NCI-H748 (cell line): ENCODE data around the gene VAMP7.
"Not testable (repeated sequence)": the region's sequence is repeated elsewhere in the genome, so short reads cannot be mapped to it uniquely, and the experiment has no call there.

Experiments
- DNase-seq: peaks from one replicate; lab custom pipeline; 2025; ENCODE audit not compliant: unreplicated experiment; lab: John Stamatoyannopoulos, UW

The VAMP7 gene

DNA sequence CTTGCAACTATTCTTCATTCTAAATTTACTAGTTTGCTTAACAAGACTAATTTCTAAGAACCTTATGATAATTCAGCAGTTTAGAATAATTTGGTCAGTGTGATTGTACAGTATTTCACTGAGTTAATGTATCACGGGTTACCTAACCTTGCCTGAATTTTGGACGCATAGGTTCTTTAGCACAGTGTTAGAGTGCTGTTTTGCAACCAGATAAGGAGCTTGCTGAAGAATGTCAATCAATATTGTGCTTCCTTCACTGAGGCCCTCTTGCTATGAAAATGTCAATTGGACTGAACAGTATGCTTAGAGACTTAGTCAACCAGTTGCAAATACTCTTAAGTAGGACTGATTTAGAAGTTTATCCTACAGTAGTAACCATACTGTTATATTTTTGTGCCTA, 19.6 kb downstream of the VAMP7 start:
- DNase-seq = no peak

DNA sequence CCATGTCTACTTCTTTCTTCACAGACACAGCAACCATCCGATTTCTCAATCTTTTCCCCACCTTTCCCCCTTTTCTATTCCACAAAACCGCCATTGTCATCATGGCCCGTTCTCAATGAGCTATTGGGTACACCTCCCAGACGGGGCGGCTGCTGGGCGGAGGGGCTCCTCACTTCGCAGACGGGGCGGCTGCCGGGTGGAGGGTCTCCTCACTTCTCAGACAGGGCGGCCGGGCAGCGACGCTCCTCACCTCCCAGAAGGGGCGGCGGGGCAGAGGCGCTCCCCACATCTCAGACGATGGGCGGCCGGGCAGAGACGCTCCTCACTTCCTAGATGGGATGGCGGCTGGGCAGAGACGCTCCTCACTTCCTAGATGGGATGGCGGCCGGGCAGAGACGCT, 26.5 kb downstream of the VAMP7 start:
- not testable (repeated sequence) for DNase-seq

DNA sequence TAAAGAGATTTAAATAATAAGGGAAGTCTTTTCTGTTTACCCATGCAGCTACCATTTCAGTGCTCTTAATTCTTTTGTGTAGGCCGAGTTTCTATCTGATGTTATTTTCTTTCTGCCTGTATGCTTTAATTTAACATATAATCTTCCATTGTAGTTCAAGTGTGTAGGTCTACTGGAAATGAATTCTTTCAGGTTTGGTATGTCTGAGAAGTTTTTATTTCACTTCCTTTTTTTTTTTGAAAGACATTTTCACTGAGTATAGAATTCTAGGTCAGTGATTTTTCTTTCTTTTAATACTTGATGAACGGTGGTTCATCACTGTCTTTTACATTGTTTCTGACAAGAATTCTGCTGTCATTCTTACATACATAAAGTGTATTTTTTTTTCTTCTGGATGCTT, 42.1 kb downstream of the VAMP7 start:
- no peak for DNase-seq

DNA sequence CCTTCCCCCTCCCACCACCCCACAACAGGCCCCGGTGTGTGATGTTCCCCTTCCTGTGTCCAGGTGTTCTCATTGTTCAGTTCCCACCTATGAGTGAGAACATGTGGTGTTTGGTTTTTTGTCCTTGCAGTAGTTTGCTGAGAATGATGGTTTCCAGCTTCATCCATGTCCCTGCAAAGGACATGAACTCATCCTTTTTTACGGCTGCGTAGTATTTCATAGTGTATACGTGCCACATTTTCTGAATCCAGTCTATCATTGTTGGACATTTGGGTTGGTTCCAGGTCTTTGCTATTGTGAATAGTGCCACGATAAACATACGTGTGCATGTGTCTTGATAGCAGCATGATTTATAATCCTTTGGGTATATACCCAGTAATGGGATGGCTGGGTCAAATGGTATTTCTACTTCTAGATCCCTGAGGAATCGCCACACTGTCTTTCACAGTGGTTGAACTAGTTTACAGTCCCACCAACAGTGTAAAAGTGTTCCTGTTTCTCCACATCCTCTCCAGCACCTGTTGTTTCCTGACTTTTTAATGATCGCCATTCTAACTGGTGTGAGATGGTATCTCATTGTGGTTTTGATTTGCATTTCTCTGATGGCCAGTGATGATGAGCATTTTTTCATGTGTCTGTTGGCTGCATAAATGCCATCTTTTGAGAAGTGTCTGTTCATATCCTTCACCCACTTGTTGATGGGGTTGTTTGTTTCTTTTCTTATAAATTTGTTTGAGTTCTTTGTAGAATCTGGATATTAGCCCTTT, 49.9 kb downstream of the VAMP7 start:
- DNase-seq = not testable (repeated sequence)

DNA sequence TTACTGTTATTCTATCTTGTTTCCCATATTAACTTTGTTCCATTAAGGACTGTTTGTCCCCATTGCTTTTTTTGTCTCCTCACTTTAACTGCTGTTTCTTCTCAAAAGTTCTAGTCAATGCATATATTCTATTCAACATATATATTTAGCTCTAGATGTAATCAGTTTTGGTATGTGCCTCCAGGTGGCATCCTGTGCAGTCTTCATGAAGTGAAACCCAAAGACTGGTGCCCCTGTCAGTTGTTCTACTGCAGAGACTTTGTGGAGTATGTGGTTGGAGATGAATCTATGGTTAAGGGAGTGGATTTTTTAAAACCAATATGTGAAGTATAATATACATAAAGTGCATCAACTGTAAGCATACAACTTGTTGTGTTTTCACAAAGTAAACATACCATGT, 57.0 kb downstream of the VAMP7 start:
- DNase-seq = no peak

DNA sequence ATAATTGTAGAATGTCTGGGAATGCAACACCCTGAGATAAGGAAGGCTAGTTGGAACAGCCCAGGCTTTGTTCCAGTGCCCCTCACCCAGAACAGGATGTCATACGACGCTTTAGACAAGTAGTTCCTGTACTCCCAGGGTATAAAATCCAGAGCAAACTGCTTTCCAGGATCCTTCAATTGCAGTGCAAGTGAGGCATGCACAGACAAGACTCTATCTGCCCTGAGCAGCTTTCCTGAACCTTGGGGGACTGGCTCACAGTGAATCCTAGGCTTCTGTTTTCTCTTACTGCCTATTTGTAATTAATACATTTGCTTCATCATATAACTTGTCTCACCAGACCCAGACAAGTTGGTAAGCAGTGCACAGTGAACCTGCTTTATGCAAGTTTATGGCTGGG, 68.0 kb downstream of the VAMP7 start:
- no peak for DNase-seq

DNA sequence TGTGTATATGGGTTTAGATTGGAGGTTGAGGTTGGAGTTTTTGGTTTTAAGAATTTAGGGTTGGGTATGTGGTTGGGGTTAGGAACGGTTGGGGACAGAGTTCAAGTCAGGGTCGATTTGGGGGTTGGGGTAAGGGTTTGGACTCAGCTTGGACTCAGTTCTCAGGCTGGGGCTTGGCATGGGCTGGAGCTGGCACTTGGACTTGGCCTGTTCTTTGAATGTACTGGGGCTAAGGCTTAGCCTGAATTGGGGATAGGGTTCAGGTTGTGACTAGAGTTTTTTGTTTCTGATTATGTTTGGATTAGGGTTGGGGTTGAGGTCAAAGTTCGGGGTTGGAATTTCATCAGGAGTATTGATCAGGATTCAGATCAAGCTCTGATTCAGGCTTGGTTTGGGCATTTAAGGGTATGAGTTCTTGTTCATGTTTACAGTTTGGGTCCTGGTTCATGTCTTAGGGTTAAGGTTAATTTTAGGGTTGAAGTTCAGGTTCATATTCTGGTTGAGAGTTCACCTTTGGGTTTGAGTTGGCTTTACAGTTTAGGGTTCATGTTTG, 70.2 kb downstream of the VAMP7 start:
- DNase-seq = no peak

DNA sequence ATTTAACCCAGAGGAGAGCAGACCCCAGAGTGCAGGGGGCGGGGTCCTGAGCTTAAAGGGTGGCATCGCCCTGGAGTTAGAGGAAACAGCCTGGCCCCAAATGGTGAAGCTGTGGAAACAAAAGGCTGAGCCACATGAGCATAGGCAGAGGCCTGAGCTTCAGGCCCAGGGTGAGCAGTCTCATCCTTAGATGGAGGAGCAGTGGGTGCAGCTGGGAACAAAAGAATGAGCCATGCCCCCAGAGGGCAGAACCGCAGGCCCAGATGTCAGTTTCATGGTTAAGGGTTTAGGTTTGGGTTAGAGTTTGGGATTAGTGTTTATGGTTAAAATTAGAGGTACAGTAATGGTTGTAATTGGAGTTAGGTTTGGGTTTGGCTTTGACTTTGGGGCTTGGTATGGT, 71.9 kb downstream of the VAMP7 start:
- DNase-seq = no peak

DNA sequence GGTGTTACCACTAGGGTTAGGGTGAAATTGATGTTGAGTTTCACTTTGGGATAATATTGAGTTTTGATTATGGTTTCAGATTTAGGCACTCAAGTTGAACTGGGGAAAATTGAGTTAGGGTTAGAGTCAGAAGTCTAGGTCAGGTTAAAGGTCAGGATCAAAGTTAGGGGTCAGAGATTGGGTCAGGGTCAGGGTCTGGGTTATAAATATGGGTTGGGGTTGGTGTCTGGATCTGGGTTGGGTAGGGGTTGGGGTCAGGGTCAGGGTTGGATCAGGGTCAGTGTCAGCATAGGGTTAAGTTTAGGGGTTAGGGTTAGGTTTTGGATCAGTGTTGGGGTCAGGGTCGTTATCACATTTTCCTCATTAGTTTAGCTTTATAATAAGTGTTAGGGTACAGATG, 73.6 kb downstream of the VAMP7 start:
- DNase-seq = no peak

DNA sequence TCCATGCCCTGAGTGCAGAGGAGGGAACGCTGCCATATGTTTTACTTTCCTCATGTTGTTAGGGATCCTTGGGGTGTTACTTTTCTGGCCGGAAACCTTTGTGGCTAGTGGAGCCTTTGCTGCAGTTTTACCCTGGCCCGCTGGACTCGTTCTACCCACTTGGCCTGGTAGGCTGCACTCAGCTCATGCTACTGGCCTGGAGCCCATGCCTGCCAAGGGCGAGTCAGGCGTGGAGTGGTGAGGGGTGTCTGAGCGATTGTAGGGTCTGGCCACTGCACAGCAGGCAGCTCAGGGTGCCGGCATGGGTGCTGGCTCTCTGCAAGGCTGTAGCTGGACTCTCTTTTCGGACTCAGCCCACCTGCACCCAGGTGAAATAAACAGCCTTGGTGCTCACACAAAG, 75.0 kb downstream of the VAMP7 start:
- no peak for DNase-seq

DNA sequence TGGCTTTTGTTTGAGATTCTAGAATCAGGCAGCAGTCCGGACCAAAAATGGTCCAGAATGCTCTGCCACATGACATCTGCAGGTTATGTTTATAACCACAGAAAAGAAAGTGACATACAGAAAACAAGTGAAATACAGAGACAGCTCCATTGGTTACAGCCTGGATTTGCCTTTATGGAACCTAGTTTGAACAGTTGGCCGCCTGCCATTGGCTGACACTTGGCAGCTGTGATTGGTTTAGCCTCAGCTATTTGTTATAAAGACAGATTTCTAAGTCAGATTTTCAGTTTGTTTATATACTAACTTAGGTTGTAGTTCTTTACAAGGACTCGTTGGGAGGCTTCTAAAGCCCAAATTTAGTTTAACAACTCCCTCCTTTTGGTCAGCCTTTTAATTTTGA, 75.5 kb downstream of the VAMP7 start:
- no peak for DNase-seq

DNA sequence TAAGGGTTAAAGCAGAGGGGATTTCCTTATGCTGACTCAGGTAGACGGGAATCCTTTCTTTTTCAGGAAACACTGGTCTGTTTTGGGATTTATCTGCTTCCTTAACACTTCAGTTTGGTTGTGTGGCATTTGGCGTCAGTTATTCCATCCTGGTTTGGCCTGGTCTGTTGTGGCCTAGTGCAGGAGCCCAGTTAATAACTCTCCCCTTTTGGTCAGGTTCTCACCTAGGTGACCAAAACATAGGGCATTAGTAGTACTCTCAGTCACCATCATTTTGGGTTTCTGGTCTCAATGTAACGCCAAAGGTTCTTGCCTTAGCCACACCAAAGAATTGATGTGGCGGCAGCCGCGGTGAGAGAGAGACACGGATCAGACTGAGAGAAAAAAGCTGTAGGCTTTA, 76.7 kb downstream of the VAMP7 start:
- no peak for DNase-seq

DNA sequence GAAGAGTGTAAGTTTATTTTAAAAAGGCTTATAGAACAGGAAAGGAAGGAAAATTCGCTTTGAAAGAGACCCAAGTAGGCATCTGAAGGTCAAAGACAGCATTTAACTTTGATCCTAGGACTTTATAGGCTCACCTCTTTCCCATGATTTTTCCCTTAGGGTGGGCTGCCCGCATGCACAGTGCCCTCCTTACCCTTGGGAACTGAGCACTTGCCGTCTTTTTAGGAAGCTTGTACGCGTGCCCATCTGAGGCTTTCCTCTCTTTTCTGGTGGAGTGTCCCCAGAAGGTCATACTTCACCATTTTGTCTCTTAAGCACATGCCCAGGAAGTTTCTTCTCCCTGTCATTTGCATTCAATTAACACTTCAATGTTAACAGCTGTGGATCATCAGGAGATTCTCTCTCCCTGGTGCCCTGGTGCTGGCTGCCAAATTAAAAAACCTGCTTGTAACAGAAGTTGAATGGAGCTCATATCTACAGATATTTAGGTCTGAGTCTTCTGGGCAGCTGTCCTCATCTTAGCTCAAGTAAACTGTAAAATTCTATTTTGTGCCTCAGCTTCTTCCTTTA, 78.0 kb downstream of the VAMP7 start:
- no peak for DNase-seq

DNA sequence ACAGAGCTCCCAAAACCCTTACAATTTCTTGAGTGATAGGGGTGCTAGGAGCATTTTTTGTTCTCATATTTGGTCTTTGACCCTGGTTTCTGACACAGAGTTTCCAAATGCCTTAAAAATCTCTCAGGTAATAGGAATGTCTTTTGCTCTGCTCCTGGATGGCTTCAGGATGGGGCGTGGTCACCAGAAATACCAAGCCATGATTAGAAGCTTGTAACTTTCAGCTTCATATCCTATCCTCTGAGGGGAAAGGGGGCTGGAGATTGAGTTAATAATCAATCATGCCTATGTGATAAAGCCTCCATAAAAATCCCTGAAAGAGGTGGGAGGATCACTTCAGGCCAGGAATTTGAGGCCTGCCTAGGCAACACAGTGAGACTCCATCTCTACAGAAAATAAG, 81.8 kb downstream of the VAMP7 start:
- no peak for DNase-seq

DNA sequence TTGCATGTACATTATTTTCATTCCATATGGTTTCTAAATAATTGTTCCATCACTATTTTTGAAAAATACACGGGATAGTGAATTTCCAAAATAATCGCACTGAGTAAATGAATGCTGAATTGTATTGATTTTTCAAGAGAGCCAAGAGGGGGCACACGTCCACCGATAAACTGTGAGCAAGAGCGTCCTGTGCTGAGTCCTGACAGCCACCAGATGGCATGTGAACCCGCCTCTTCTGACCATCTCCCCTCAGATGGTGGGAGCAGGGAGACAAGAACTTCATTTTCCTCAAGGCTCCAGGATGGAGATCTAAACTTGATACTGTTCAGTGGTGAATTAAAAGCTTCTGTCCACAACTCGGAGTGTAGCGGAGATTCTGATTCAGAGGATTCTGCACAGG, 85.7 kb downstream of the VAMP7 start:
- peak; percentile 74 for DNase-seq

DNA sequence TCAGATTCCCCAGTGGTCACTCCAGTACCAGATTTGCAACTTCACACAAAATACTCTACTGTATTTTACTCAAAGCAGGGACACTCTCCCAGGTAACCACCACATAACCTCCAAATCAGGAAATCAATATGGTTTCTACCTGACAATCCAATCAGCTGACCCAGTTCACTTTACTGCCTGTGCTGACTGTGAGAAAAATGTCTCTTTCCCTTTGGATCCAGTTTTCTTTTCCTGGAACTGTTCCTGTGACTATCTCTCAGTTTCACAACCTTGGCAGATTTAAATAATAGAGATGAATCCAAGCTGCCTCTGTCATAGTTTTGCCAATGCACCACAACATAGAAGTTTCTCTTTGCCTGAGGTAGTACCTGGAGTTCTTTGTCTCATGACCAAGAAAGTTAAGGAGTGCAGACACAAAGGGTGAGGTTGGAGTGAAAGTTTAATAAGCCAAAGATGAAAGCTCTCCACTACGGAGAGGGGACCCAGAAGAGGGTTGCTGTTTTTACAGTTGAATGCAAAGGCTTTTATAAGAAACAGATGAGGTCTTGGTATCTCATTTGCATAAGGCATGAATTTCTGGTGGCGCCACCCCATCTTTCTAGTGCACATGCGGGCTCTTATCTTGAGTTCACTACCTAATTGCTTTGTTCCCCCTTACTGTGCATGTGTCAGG, 86.6 kb downstream of the VAMP7 start:
- no peak for DNase-seq

DNA sequence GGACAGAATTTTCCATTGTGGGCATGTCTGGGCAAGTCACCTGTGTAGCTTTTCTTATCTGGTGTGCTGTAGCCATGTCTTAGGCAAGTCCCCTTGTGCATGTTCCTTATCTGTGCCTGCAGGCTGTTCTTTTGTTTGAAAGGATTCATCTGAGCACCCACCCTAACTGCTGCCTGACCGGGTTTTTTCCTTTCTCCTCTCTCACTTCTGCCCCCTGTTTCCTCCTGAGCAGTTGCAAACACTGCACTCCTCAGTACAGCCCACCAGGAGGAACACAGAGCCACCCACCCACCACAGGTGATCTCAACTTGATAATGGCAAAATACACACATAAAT, 87.1 kb downstream of the VAMP7 start:
- no peak for DNase-seq

DNA sequence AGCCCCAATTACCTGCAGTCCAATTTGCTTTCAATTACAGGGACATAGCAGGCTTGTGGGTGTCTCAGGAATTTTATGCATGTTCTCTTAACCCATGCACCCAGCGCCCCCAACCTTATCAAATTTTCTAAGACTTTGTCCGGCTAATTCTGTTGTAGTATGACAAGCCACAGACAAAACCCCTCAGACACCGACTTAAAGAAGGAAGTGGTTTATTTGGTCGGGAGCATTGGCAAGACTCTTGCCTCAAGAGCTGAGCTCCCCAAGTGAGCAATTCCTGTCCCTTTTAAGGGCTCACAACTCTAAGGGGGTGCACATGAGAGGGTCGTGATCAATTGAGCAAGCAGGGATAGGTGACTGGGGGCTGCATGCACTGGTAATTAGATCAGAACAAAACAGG, 87.6 kb downstream of the VAMP7 start:
- DNase-seq = no peak

DNA sequence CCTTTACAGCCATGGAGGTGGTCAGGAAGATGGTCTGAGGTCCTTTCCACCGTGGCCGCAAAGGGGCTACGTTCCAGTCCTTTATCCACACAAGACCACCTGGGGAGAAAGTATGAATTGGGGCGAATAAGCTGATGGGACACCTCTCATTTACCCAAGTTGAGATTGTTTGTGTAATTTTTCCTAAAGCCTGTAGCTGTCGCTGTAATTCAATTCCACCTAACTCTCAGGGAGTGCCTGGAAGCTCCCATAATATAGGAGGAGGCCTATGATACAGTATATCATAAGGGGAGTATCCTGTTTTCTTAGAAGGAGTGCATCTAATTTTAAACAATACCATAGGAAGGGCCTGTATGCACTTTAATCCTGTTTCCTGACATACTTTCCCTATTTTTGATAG, 90.5 kb downstream of the VAMP7 start:
- not testable (repeated sequence) for DNase-seq

DNA sequence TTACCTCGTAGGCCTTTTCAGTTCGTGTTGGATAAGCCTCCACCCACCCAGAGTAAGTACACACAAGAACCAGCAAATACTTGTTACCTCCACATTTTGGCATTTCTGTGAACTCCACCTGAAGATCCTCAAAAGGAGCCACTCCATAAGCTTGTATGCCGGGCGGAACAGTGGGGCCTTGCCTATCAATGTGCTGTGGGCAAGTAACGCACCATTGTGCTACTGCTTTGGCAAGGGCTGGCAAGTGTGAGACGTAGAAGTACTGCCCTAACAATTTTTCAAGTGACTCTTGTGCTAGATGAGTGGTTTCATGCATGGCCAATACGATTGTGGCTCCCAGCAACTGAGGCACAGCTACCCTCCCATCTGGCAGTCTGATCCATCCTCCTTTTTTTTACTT, 91.1 kb downstream of the VAMP7 start:
- not testable (repeated sequence) for DNase-seq

DNA sequence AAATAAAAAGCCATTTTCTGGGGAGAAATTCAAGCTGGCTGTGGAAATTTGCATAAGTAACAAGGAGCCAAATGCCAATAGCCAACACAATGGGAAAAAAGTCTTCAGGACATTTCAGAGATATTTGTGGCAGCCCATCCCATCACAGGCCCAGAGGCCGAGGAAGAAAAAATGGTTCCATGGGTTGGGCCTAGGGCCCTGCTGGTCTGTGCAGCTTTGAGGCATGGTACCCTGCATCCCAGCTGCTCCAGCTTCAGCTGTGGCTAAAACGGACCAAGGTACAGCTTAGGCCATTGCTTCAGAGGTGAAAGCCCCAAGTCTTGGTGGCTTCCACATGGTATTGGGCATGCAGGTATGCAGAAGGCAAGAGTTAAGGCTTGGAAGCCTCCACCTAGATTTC, 102.2 kb downstream of the VAMP7 start:
- DNase-seq = no peak

DNA sequence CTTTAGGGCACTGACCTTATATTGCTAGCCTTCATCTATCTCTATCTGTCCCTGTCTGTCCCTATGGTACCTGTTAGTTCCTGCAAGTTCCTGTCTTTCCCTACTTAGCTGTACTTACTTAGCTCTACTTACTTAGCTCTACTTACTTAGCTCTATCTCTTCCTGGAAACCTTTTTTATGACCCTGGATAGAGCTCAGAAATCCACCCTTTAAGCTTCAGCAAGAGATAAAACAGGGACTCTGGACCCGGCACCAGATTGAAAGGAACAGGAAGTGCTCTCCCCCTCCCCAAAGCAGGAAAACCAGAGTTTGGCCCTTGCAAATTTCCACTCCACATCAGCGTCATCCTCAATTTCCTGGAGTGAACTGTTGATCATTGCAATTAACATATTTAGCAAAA, 104.1 kb downstream of the VAMP7 start:
- no peak for DNase-seq
